T-helper 1 cell treated with Interleukin-12 subunit alpha and Interleukin-12 subunit beta and Interleukin-4 antibody, amounts not matched to agents 30 μg/mL and 1 μg/mL, for 36 hours (primary cell): Measurements from ENCODE around the gene MEX3B.
"Not testable (repeated sequence)": the region's sequence is repeated elsewhere in the genome, so short reads cannot be mapped to it uniquely, and the experiment has no call there.

Source experiments
- H3K27ac Mint-ChIP-seq: one replicate; pipeline ENCODE4 v1.8.0; 2021; ENCODE audit warnings: mild to moderate bottlenecking, mixed read lengths
- H3K27me3 Mint-ChIP-seq: one replicate; pipeline ENCODE4 v1.8.0; 2021; ENCODE audit warnings: low read depth, mixed read lengths
- H3K36me3 Mint-ChIP-seq: one replicate; pipeline ENCODE4 v1.8.0; 2021; ENCODE audit warnings: low read depth, mixed read lengths
- H3K4me1 Mint-ChIP-seq: one replicate; pipeline ENCODE4 v1.8.0; 2021; ENCODE audit warnings: low read depth, mixed read lengths
- H3K4me3 Mint-ChIP-seq: one replicate; pipeline ENCODE4 v1.8.0; 2021; ENCODE audit warnings: mild to moderate bottlenecking, moderate library complexity, mixed read lengths
- H3K9me3 Mint-ChIP-seq: one replicate; pipeline ENCODE4 v1.8.0; 2021; ENCODE audit warnings: mixed read lengths

Gene MEX3B

DNA sequence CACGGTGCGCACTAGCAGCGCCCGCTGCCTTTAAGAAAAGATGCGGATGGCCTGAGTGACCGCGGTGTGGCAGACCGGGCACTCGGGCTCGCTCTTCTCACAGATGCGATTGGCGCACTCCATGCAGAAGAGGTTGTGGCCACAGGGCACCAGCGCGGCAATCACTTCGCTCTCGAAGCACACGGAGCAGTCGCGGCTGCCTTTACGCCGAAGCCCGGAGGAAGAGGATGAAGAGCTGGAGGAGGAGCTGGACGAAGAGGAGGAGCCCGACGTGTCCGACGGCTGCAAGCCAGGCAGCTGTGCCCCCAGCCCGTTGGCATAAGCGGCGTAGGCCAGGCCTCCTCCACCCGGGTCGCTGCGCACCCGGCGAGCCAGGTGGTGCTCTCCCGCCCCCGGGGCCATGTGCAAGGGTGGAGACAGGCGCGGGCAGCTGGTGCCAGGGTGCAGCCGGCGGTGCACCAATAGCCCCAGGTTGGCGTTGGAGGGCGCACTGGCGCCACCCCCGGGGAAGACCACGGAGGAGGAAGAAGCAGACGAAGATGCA lies 2.6 kb downstream of the MEX3B start:
- Mint-ChIP-seq H3K36me3 (no peaks in the 10 kb centered on the region), H3K4me3 (peak overlapping the region; percentile 44), H3K27ac (no peak overlapping the region), H3K9me3 (no peaks in the 10 kb centered on the region), H3K27me3 (peaks cover 18% of the 10 kb centered on the region), H3K4me1 (peaks cover 5% of the 10 kb centered on the region)

DNA sequence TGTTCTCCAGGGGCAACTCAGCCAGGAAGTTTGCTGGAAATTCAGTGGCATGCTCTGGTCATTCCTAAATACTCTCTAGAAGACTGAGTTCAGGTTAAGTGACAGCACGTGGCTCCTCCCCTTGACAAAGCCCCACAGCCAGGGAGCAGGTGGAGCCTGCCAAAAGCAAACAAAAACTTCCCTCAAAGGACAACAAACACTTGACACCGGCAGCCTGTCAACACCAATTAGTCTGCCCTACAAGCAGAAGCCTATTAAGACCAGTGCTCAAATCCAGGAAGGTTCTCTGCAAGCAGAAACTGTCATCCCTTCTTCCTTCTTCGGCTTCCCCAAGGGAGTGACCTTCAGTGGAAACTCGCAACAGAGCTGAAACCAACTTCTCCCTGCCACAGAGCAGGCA lies 5.0 kb downstream of the MEX3B start:
- peaks cover 10% of the 10 kb centered on the region for H3K27me3 Mint-ChIP-seq
- no peaks in the 10 kb centered on the region for H3K36me3 Mint-ChIP-seq
- H3K9me3 Mint-ChIP-seq: no peaks in the 10 kb centered on the region
- no peak overlapping the region for H3K27ac Mint-ChIP-seq
- H3K4me3 Mint-ChIP-seq: no peak overlapping the region
- peaks cover 3% of the 10 kb centered on the region for H3K4me1 Mint-ChIP-seq

DNA sequence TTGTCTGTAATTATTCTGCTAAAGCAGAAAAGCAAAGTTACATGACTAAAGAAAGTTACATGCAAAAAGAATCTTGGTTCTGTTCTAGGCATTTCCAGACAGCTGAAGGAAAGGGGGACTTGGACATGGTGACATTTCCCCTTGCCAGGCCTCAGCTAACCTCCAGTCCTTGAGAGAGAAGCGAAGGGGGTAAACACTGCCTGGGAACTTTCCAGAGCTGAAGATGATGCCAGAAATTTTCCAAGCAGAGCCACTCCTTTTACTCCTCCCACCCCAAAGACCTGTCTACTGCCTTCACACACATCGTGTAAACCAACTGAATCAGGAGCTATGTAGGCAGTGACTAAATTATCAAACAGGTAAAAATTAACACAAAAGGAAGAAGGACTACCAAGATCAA lies 5.4 kb downstream of the MEX3B start:
- Mint-ChIP-seq H3K4me1 (peaks cover 3% of the 10 kb centered on the region), H3K4me3 (no peak overlapping the region), H3K9me3 (no peaks in the 10 kb centered on the region), H3K36me3 (no peaks in the 10 kb centered on the region), H3K27ac (no peak overlapping the region), H3K27me3 (peaks cover 10% of the 10 kb centered on the region)

DNA sequence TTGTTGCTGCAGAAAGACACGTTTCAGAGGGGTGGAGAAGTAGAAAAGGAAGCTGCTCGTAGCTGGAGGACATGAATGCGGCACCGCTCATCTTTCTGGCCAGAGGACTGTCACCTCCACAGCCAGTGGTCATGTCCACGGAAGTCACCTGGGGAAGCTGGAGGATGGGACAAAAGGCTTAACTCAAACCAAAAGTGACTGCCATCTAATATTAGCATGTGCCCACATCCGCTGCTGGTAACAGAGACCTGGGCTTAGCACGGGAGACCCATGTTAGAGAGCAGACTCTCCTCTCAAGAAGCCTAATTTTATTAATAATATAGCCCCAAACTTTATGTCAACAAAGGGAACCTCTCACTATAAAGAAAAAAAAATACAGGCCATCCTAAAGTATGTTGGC lies 5.9 kb downstream of the MEX3B start:
- H3K4me3 Mint-ChIP-seq: no peak overlapping the region
- peaks cover under 1% of the 10 kb centered on the region for H3K4me1 Mint-ChIP-seq
- no peaks in the 10 kb centered on the region for H3K9me3 Mint-ChIP-seq
- H3K27me3 Mint-ChIP-seq: peaks cover 6% of the 10 kb centered on the region
- no peak overlapping the region for H3K27ac Mint-ChIP-seq
- H3K36me3 Mint-ChIP-seq: no peaks in the 10 kb centered on the region

- Mint-ChIP-seq H3K27me3 (peaks cover 7% of the 10 kb centered on the region), H3K27ac (no peak overlapping the region), H3K4me3 (no peak overlapping the region), H3K36me3 (no peaks in the 10 kb centered on the region), H3K9me3 (no peaks in the 10 kb centered on the region), H3K4me1 (no peaks in the 10 kb centered on the region)
Observed at GRCh38 chr15:82036461-82036860, 9.4 kb downstream of the MEX3B start.

- Mint-ChIP-seq H3K9me3 (no peaks in the 10 kb centered on the region), H3K36me3 (no peaks in the 10 kb centered on the region), H3K4me1 (no peaks in the 10 kb centered on the region), H3K27me3 (peaks cover 7% of the 10 kb centered on the region), H3K4me3 (no peak overlapping the region), H3K27ac (no peak overlapping the region)
Observed at GRCh38 chr15:82031871-82032270, 13.9 kb downstream of the MEX3B start.

- Mint-ChIP-seq H3K27me3 (peaks cover 7% of the 10 kb centered on the region), H3K9me3 (no peaks in the 10 kb centered on the region)
Observed at GRCh38 chr15:82030176-82030575, 15.6 kb downstream of the MEX3B start.

GRCh38 chr15:82028163-82028562 lies 17.7 kb downstream of the MEX3B start:
- not testable (repeated sequence) for H3K36me3 Mint-ChIP-seq, H3K4me3 Mint-ChIP-seq, H3K4me1 Mint-ChIP-seq, H3K9me3 Mint-ChIP-seq, H3K27me3 Mint-ChIP-seq, H3K27ac Mint-ChIP-seq

More at GRCh38 chr15:82030176-82030575, 15.6 kb downstream of the MEX3B start:
- H3K36me3 Mint-ChIP-seq: no peaks in the 10 kb centered on the region
- no peak overlapping the region for H3K4me3 Mint-ChIP-seq
- H3K27ac Mint-ChIP-seq: no peak overlapping the region
- no peaks in the 10 kb centered on the region for H3K4me1 Mint-ChIP-seq

DNA sequence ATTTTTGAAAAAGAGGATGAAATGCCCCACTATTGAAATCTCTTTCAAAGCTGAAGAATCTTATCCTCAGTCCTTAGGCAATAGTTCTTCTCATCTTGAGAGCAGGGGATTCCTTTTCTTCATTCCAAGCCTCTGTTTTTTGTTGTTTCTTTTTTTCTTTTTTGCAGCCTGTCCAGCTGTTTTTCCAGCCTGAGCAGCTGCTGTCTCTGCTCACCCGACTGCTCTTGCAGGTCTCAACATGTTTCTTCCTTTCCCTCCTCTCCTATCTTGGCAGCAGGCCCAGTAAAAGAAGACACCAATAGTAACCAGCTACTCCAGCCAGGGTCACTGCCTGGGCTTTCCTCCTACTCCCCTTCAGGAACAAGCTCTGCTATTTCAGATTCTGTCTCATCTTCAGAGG lies 23.8 kb downstream of the MEX3B start:
- no peak overlapping the region for H3K4me3 Mint-ChIP-seq
- H3K4me1 Mint-ChIP-seq: no peaks in the 10 kb centered on the region
- H3K36me3 Mint-ChIP-seq: no peaks in the 10 kb centered on the region
- H3K27me3 Mint-ChIP-seq: no peaks in the 10 kb centered on the region
- peaks cover 3% of the 10 kb centered on the region for H3K9me3 Mint-ChIP-seq
- no peak overlapping the region for H3K27ac Mint-ChIP-seq

DNA sequence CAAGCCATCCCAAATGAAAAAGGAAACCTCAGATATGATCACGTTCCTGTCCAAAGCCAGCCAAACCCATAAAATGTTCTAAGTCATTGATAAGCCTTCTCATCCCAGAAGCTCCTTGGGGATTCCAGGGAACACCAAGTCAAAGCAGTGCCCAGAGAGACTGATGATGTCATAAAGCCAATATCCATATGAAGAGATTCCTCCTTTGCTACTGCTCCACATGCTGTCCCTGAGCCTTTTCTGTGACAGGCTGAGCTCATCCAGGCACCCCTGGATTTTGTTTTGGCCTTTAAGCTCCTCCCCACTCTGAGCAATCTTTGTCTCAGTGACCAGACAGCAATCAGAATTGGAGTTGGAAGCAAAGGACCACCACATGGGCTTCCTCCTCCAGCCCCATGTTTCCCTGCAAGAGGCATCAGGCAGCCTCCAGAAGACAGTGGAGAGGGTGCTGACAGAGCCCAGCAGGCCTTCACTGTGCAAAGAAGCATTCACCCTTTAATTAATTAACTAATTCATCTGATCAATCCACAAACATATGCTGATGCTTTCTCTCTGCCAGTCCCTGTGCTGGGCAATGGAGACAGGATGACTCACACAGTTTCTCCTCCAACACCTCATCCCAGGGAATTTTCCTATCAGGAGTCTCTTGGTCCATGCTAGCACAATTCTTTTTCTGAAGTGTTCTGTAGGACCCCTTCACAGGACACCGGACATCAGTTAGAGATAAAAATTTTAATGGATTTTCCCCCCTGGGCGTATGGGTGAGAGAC lies 25.0 kb downstream of the MEX3B start:
- H3K9me3 Mint-ChIP-seq: peaks cover 3% of the 10 kb centered on the region
- no peak overlapping the region for H3K4me3 Mint-ChIP-seq
- H3K36me3 Mint-ChIP-seq: no peaks in the 10 kb centered on the region
- no peaks in the 10 kb centered on the region for H3K27me3 Mint-ChIP-seq
- H3K27ac Mint-ChIP-seq: no peak overlapping the region
- no peaks in the 10 kb centered on the region for H3K4me1 Mint-ChIP-seq

- Mint-ChIP-seq H3K27ac (no peak overlapping the region), H3K9me3 (no peaks in the 10 kb centered on the region), H3K4me1 (no peaks in the 10 kb centered on the region), H3K27me3 (peaks cover 4% of the 10 kb centered on the region), H3K4me3 (no peak overlapping the region), H3K36me3 (no peaks in the 10 kb centered on the region)
Observed at GRCh38 chr15:82018201-82018600, 27.6 kb downstream of the MEX3B start.

- no peaks in the 10 kb centered on the region for H3K4me1 Mint-ChIP-seq
- H3K27me3 Mint-ChIP-seq: peaks cover 4% of the 10 kb centered on the region
- no peaks in the 10 kb centered on the region for H3K9me3 Mint-ChIP-seq
- H3K27ac Mint-ChIP-seq: no peak overlapping the region
- H3K36me3 Mint-ChIP-seq: no peaks in the 10 kb centered on the region
- no peak overlapping the region for H3K4me3 Mint-ChIP-seq
Observed at GRCh38 chr15:82017656-82018055, 28.2 kb downstream of the MEX3B start.

GRCh38 chr15:82014989-82015388 lies 30.8 kb downstream of the MEX3B start:
- no peaks in the 10 kb centered on the region for H3K9me3 Mint-ChIP-seq
- H3K27me3 Mint-ChIP-seq: peaks cover 4% of the 10 kb centered on the region
- H3K27ac Mint-ChIP-seq: no peak overlapping the region
- H3K4me1 Mint-ChIP-seq: no peaks in the 10 kb centered on the region
- no peaks in the 10 kb centered on the region for H3K36me3 Mint-ChIP-seq
- no peak overlapping the region for H3K4me3 Mint-ChIP-seq

DNA sequence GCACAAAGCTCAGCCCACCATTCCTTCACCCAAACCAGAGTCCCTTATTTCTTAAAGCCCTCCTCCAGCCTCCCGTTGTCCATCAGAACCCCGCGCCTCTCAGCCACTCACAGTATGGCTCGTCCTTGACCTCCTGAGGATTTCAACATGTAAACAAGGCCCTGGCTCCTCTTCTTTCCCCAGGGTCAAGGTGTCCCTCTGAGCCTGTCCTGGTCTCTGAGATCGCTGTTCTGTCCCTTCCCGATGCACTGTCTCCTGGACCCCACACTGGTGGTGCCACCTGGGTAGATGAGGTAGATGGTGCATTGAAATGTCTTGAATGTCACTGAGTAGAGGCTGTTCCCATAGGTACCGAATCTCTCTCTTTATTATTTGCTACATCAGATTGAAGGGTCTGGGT lies 32.9 kb downstream of the MEX3B start:
- Mint-ChIP-seq H3K36me3 (no peaks in the 10 kb centered on the region), H3K4me1 (no peaks in the 10 kb centered on the region), H3K4me3 (no peak overlapping the region), H3K9me3 (no peaks in the 10 kb centered on the region), H3K27ac (no peak overlapping the region), H3K27me3 (peaks cover 4% of the 10 kb centered on the region)

DNA sequence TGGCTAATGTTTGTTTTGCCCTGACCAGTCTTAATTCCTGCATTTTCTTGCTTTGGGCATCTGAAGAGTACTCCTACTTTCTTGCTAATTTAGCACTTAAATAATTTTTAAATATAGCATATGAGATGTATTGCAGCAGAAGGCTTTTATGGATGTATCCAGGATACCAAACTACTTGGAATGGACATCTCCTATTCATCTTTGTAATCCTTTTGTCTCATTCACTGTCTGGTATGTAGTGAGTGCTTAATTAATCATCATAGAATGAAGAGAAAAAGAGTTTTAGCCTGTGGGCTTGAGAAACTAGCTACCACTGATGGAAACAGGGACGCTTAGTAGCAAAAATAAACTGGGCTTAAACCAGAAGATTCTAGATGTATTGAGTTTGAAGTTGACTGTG lies 40.6 kb downstream of the MEX3B start:
- Mint-ChIP-seq H3K9me3 (no peaks in the 10 kb centered on the region), H3K4me3 (no peak overlapping the region), H3K36me3 (no peaks in the 10 kb centered on the region), H3K27ac (no peak overlapping the region), H3K27me3 (no peaks in the 10 kb centered on the region), H3K4me1 (no peaks in the 10 kb centered on the region)
